DMS79 (cell line): ENCODE results near the gene EVL.
"Not testable (repeated sequence)": the region's sequence is repeated elsewhere in the genome, so short reads cannot be mapped to it uniquely, and the experiment has no call there.

Experiments
- DNase-seq: peaks from one replicate; lab custom pipeline; 2025; lab: John Stamatoyannopoulos, UW

Gene EVL

GRCh38 chr14:100065111-100065871 lies at the start of gene EVL:
EVL (plus strand) TSS chr14:100065422; CDS start chr14:100065501, 79 bp downstream.
- DNase-seq: no peak

DNA sequence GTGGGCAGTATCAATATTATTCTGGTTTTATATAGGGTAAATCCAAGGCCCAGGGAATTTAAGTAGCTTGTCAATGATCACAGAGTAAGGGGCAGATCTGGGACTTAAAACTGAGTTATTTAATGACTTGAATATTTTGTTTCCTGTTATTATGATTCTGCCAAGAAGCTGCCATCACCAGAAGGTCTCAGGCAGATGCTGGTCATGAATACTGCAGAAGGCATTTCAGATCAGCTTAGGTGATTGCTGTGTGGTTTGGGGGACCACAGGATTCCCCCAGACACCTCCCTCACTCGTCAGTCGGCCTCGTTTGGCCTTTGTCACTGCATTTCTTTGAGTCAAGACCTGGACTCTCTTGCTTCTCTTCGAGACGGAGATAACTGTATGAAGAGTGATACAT lies 47.7 kb upstream of the EVL start:
- DNase-seq: no peak

DNA sequence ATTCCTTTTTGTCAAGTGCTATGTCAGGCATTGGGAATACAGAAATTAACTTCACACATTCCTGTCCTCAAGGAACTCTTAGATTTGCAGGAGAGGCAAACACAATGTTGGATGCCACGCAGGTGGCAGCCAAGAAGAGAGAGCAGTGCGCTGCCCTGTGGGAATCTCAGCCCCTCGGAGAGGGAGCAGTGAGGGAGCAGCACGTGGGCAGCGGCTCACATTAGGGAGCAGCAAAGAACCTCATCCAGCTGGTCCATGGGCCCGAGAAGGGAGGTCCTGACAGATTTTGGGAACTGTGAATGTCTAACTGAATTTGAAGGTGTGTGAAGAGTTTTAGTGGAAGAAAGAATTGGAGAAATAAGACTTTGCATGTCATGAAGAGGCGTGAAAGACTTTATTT lies 47.2 kb upstream of the EVL start:
- no peak for DNase-seq

DNA sequence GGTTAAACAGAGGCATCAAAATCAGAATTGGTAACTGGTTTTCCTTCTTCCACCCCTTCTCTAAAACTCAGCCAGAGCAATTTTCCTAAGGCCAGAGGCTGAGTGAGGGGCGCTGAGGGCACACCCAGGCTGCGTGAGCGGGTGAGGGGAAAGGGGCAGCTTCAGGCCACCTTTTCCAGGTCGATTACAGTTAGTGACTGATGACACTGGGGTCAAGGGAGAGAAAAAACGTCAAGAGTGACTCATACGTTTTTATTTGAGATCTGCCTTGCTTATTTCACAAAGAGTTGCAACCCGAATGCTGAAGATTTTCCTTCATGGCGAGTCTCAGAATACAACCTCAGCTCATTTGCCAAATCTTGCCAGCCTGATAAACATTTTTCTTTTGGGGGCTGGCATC lies 46.7 kb upstream of the EVL start:
- no peak for DNase-seq

GRCh38 chr14:100019156-100019744 lies 46.0 kb upstream of the EVL start:
- DNase-seq: no peak

DNA sequence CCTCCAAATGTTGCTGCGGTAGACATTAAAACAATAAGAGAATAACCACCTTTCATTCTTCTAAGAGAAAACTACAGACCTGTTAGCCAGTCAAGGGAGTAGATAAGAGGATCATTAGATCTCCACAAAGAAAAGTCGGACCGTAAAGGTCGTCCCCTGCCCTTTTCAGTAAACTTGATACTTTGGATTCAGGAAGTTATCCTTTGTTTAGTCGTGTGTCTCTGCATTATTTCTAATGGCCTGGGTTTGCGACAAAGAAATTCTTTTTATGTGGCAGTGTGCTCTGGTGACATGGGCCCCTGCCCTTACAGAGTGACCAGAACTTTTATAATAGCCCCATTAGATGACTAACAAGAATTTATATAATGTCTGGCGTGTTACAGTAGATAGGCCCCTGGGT lies 44.6 kb upstream of the EVL start:
- no peak for DNase-seq

- no peak for DNase-seq
These were observed 42.3 kb upstream of the EVL start for GRCh38 chr14:100022772-100023451.

DNA sequence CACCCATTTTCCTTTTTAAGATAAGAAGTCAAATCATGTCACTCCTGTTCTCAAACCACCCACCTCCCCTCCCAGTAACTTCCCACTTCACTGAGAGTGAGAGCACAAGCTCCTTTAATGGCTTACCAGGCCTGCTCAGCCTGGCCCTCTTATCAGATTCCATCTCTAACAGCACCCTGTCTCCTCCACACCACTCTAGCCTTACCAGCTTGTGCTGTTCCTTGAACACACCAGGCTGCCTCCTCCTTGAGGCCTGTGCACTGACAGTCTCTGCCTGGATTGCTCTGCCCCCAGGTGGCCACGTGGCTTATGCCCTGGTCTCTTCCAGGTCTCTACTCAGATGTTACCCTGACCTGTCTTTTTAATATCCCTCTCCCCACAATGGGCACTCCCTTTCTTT lies 40.1 kb upstream of the EVL start:
- no peak for DNase-seq

DNA sequence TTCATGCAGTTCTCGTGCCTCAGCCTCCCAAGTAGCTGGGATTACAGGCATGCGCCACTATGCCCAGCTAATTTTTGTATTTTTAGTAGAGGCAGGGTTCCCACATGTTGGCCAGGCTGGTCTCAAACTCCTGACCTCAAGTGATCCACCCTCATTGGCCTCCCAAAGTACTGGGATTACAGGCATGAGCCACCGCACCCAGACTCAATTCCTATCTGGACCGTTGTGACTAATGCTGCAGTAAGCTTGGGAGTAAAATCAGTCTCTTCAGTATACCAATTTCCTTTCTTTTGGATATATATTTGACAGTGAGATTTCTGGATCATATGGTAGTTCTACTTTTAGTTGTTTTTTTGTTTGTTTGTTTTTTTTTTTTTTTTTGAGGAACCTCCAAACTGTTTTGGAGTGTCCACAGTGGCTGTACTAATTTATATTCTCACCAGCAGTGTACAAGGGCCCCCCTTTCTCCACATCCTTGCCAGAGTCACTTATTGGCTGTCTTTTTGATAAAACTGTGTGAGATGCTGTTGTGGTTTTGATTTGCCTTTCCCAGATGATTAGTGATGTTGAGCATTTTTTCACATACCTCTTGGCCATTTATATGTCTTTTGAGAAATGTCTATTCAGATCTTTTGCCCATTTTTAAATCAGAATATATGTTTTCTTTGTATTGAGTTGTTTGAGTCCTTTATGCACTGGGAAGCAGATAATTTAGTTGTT lies 37.3 kb upstream of the EVL start:
- DNase-seq: no peak

DNA sequence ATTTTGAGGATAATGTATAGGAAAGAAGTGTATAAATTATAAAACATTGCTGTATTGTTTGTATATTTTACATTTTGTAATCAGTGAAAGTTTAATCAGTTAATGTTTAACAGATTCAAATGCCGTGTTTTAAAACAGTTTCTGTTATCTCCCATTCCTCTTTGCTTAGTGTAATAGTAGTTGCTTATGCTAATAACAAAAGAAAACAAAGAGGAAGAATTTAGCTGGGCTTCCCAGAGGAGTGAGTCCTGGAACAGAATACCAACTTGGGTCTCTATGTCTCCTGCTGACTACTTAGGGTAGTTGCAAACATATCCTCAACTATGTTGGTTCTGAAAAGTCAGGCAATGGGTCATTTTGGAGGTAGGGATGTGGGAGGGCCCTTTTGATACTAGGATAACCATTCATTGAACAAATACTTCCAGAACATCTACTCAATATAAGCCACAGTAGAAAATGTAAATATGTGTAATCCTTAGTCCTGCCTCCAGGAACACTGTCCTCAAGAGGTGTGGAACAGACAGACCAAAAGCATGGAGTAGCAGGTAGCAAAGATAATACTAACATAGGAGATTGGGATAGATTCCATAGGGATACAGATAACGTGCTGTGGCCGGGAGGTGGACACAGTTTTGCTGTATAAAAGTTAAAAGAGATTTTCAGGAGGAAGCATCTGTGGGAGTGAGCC lies 36.1 kb upstream of the EVL start:
- DNase-seq: no peak

DNA sequence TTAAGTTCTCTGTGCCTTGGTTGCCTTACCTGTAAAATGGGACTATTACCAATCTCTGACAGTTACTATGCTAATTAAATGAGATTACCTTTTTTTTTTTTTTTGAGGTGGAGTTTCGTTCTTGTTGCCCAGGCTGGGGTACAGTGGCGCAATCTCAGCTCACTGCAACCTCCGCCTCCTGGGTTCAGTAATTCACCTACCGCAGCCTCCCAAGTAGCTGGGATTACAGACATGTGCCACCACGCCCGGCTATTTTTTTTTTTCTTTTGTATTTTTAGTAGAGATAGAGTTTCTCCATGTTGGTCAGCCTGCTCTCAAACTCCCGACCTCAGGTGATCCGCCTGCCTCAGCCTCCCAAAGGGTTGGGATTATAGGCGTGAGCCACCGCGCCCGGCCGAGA lies 35.2 kb upstream of the EVL start:
- not testable (repeated sequence) for DNase-seq

DNA sequence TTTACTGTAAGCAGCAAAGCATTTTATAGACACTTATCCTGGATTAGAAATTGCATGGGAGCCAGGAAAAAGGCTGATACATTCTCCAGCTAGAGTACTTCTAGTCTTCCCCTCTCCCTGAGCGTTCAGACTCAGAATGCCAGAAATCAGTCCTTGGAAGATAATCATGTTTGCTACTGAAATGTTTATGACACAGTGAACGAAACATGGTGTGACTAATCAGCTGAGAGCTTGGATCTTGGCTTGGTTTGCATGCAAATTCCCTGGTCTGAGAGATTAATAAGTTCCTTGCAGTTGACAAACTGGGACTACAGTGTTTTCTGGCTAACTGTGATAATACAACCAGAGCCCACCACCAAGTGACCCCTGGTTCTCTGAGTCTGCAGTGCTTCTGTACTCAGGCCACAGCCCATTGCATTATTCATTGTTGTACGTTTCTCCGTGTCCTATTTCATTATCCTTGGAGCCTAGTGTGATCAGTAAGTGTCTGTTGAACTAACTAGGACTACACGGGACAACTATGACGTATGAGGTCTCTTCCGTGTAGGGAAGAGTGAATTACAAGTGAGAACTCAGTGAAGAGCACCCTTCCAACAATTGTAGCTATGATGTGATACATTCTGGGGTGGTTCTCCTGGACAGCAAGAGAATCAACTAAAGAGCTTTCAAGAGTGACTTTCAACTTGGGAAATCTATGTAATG lies 34.6 kb upstream of the EVL start:
- DNase-seq: no peak

DNA sequence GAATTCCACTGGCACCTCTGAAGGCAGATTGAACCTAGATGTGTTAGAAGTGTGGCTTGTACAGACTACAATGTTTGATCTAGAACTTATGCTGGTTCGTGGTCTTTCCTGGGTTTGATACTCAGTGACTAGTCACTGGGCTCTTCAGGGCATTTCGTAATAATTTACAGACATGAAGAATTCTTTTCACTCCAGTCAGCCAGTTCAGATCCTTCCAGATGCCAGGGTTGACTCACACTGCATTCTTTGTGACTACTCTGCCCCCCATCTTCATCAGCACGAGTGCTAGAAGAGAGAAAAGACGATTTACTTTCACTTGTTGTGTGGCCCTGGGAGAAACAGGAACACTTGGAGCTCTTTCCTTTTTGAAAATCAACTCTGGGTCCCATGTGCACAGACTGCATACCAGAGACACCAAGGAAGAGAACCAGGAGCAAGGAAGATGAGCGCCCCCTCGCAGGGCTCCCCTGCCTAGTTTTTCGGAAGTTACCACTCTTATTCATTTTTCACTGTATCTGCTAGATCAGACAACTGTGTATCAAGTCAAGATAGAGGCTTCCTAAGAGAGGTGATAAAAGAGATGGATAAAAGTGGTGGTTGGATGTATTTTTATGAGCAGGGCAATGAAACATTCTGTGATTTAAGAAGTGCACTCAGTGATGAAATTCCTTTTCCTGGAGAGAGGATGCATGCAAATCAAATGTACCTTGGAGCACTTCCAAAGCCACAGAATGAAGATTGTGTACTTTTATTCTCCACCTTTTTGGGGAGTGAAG lies 33.5 kb upstream of the EVL start:
- peak; percentile 45 for DNase-seq

DNA sequence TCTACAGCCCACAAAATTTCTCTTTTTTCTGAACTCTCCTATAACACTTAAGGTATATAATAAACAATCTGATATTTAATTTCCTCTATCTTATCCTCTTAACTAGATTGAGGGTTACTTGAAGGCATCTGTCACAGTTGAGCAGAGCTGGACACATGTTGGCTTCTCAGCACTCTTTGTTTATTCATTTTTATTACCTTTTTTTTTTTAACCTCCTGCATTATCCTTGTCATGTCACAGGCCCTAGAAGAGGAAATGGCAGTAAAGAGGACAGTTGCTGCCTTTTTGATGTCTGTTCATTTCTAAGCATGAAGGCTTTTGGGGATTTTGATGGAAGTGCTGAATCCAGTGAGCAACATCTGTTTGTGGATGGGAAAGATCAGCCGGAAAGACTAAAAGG lies 32.5 kb upstream of the EVL start:
- peak; percentile 21 for DNase-seq

- no peak for DNase-seq
These were observed 31.7 kb upstream of the EVL start for GRCh38 chr14:100033347-100034075.

DNA sequence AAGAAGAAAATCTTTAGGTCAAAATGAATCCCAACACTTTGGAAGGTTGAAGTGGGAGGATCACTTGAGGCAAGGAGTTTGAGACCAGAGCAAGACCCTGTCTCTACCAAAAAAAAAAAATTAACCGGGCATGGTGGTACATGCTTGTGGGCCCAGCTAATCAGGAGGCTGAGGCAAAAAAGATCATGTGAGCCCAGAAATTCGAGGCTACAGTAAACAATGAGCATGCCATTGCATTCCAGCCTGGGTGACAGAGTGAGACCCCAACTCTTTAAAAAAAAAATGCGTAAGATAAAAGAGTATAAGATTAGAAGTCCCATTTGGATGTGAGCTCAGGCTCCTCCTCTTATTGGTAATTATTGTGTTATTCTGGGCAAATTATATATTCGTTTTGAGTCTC lies 30.8 kb upstream of the EVL start:
- no peak for DNase-seq

DNA sequence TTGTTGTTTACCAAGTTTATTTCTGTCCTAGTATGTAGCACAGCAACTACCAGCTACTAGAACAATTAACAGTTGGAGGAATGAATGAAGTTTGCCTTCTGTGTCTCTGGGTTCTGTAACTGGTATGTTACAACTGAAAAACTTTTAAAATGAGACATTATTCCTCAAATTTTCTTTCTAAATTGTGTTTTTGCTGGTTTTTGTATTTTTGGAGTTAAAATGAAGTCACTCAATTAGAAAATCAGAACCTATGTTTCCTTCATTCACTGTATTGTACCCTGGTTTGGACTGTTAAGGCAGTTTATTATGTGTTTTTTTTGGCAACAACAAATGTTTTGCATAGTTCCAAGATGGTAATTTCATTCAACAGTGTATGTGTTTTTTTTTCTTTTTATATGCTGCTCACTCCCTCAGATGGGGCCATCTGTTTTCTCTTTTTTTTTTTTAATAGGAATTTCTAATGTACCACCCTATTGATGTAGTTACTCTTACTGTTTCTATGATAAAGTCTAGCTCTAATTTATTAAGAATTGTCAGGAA lies 30.2 kb upstream of the EVL start:
- DNase-seq: no peak

DNA sequence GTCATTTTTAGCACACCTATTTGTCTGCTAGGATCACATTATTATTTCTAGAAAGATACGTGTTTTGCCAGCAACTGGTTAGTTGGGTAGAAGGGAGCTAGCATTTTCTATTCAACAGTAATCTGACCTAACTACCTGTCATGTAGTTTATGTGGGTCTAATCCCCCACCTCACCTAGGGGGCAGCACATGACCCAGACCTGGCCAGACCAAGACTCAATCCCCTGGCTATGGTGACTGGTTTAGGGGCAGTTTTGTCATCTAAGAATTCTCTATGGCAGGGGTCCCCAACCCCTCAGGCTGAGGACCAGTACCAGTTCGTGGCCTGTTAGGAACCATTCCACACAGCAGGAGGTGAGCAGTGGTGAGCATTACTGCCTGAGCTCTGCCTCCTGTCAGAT lies 29.5 kb upstream of the EVL start:
- no peak for DNase-seq

DNA sequence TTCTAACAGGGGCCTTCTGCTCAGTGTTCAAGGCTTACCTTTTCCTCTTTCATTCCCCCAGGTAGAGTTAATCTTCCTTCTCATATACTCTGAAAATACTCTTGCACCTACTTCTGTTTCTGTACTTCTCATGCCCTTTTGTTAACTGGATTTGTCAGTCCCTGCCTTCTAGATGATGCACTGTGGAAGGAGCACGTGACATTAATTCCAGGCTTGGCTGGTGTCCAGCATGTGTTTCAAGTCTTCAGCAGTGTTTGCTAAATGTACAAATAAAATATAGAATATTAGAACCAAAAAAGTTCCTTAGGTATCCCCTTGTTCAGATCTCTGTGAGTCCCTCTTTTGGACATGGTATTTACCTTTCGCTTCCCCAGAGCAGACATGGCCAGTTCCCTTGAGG lies 27.9 kb upstream of the EVL start:
- DNase-seq: peak; percentile 16

DNA sequence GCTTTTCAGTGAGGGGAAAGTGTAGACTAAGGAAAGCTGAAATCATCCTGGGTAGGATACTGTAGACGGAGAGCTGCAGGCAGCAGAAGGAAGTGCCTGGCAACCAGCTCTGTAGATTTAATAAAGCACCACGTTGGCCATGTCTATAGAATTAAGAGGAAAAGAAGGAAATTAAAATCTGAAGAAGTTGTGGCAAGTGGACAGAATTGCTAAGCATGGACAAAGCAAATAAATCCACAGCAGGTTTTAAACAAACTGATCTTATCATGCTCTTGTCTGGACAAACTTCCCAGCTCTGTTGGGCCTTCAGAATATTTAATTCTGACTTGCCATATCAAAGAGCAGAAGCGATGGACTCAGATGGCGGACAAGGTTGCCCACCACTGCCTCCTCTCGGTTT lies 27.2 kb upstream of the EVL start:
- no peak for DNase-seq
